ENCODE data around the gene DACT2. TPM values are rescaled to one million over a fixed set of nuclear protein-coding genes. Genes with fewer than 3 reads are reported as not detected.

DACT2 gene
- total RNA-seq, 3 donors from 2014 or later: 1.2 to 3.4 (median 1.5) TPM

DNA sequence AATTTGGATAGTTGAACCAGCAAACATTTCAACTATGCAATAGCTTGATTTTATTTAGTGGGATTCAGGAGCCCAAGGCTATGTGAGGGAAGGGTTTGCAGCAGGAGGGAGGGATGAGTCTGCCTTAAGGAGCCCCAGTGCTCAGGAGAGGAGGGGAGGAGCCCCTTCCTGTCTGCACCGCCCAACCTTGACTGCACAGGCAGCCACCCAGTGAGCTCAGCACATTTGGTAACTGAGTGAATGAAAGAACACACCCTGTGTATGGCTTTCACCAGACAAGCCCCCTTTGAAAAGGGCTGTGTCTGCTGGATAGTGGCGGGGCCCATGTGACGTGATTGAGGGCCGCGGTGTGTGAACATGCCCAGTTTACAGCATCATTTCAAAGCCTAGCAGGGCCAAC, 17.0 kb downstream of the DACT2 start:
- TF ChIP-seq, protein P1, sequence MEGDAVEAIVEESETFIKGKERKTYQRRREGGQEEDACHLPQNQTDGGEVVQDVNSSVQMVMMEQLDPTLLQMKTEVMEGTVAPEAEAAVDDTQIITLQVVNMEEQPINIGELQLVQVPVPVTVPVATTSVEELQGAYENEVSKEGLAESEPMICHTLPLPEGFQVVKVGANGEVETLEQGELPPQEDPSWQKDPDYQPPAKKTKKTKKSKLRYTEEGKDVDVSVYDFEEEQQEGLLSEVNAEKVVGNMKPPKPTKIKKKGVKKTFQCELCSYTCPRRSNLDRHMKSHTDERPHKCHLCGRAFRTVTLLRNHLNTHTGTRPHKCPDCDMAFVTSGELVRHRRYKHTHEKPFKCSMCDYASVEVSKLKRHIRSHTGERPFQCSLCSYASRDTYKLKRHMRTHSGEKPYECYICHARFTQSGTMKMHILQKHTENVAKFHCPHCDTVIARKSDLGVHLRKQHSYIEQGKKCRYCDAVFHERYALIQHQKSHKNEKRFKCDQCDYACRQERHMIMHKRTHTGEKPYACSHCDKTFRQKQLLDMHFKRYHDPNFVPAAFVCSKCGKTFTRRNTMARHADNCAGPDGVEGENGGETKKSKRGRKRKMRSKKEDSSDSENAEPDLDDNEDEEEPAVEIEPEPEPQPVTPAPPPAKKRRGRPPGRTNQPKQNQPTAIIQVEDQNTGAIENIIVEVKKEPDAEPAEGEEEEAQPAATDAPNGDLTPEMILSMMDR (IDR thresholded peaks at IDR 0.05): no peak
- DNase-seq (peak in 1 of 3 donors; percentile 23), ATAC-seq (peak; percentile 72)
- Histone ChIP-seq H3K9me3 (no peaks in the 10 kb centered on the region), H3K36me3 (ENCODE audit: low read depth) (no peaks in the 10 kb centered on the region), H3K4me3 (no peak overlapping the region), H3K4me1 (ENCODE audit: low read depth) (peaks cover 6% of the 10 kb centered on the region)
- intact Hi-C loops (cut with DNase I, micrococcal nuclease): no loop called here

DNA sequence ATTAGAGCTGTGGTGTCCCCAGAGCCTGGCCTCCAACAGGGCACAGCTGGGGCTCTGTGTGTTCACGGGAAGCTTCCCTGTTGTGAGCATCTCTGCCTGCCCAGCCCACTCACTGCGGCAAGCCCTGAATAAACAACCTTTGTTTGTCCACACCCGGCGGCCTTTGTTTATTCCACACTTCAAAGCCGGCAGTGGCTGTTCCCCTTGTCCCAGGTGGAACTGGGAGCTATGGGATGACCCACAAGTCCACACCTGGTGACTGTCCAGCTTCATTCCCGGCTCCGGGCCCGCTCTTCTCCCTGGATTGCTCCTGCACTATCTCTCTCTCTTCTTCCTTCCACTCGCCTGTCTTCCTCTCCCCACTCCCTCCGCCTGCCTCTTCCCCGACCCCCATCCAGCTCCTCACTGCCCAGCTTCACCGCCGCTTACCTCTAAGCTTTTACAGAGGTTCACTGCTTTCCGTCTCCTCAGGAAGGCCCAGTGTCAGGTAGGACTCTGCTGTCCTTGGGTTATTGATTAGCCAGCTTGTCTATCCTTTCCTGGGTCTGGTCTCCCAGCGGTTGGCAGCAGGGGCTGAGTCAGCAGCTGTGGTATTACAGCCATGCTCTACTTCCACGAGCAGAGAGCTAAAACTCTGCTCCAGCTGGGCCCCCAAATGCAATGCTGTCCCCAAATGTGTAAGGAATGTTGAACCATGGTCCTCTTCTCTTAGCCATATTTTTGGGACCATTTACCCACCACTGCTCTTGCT, 17.8 kb downstream of the DACT2 start:
- Histone ChIP-seq H3K9me3 (no peaks in the 10 kb centered on the region), H3K4me1 (ENCODE audit: low read depth) (peaks cover 6% of the 10 kb centered on the region), H3K4me3 (no peak overlapping the region), H3K36me3 (ENCODE audit: low read depth) (no peaks in the 10 kb centered on the region)
- intact Hi-C loops (cut with DNase I, micrococcal nuclease): no loop called here
- TF ChIP-seq, protein P1 (IDR thresholded peaks at IDR 0.05): no peak
- peak; percentile 89 for ATAC-seq
- DNase-seq: peak in 2 of 3 donors; percentile 41 to 55

DNA sequence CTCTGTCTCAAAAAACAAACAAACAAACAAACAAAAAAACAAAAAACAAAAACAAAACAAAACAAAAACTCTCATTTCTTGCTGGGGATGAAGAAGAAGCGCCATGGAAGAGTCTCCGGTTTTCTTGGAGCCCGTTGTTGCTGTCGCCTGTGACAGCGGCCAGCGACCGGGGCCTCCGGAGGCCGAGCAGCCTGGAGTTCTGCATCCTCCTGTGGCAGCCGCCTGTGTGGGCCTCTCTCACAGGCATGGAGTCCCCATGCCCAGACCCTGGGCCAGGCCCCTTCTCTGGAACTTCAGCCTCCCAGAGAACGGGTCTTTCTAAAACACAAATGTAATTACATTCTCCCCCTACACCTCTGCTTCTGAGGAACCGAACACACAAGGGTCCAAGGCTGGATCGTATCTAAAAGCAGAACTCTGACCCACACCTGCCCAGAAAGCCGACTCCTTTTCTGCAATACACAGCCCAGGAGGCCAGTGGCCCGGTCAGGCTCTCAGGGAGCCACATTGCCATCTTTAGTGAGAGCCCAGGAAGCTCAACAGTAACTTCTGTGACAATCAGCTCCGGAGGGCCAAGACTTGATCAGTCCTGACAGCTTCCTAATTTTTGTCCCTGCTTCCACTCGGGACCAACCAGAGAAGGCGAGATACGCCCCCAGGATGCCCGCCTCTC, 18.5 kb downstream of the DACT2 start:
- peaks cover 6% of the 10 kb centered on the region for H3K4me1 ChIP-seq (ENCODE audit: low read depth)
- no peaks in the 10 kb centered on the region for H3K9me3 ChIP-seq
- peak; percentile 18 for ATAC-seq
- H3K4me3 ChIP-seq: no peak overlapping the region
- TF ChIP-seq, protein P1 (IDR thresholded peaks at IDR 0.05): no peak
- intact Hi-C loops (cut with DNase I, micrococcal nuclease): no loop called here
- no peaks in the 10 kb centered on the region for H3K36me3 ChIP-seq (ENCODE audit: low read depth)
- no peak for DNase-seq

DNA sequence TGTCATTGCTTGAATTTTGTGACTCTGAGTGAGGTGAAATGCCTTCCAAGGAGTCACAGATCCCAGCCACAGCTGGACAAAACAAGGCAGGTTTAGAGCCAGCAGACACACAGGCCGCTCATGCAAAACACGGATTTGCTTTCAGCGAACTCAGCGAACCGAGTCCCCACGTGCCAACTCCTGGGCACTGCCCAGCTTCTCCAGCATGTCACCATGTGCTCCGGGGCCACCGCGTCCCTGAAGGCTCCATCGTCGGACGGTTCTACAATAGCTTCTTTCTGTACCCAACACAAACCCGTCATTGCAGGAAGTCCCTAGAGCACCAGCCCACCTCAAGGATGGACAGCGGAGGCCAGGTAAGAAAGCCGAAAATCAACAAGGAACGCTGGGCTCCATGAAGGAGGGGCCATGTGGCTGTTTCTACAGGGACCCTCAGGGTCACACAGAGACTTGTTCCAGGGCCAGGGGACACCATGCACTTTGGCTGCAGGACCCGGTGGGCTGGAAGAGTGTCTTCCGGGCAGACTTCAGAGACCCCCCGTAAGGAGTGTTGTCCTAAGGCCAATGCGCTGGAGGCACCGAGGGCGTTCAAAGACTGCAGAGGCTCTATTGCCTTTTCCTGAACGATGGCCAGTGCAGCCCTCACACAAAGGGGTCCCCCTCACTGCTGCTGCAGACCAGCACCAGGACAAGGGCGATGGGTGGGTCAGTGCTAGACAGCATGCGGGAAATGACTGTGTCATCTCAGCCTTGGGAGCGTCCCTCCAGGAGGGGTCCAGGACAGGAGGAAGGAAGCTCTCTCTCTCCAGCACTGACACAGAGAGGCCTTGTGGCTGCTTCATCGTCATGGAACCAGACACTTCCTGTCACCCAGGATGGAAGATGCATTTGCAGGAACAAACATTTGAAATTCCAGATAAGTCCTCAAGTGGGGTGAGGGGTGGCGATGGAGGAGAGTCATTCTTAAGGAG, 19.8 kb downstream of the DACT2 start:
- ATAC-seq (no peak), DNase-seq (no peak)
- Histone ChIP-seq H3K4me1 (ENCODE audit: low read depth) (peaks cover 6% of the 10 kb centered on the region), H3K36me3 (ENCODE audit: low read depth) (no peaks in the 10 kb centered on the region), H3K4me3 (no peak overlapping the region), H3K9me3 (no peaks in the 10 kb centered on the region)
- TF ChIP-seq, protein P1 (IDR thresholded peaks at IDR 0.05): no peak
- intact Hi-C loops (cut with DNase I, micrococcal nuclease): no loop called here

DNA sequence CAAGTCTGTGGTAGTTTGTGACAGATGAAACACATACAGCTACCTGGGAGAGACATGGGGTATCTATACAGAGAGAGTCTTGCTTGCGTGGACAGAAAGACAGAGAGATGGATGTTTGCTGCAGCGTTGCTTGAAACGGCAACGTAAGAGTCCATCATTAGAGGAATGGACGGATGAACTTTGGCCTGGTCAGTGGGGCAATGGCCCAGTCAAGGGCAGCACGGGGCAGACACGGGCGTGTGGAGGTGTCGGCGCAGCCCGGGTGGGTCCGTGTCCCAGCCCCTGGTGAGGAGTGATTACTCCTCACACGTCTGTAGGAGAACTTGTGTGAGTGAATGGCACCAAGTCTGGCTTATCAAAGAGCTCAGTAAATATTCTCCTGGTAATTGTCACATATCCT, 21.9 kb downstream of the DACT2 start:
- no peak for DNase-seq

More for the DNA sequence above, 21.9 kb downstream of the DACT2 start:
- intact Hi-C loops (cut with DNase I, micrococcal nuclease): no loop called here
- no peak overlapping the region for H3K4me3 ChIP-seq
- TF ChIP-seq, protein P1 (IDR thresholded peaks at IDR 0.05): no peak
- no peaks in the 10 kb centered on the region for H3K9me3 ChIP-seq
- no peak for ATAC-seq
- peaks cover 6% of the 10 kb centered on the region for H3K4me1 ChIP-seq (ENCODE audit: low read depth)
- H3K36me3 ChIP-seq (ENCODE audit: low read depth): no peaks in the 10 kb centered on the region

All from mucosa of descending colon (tissue), 3 donors.